Gastrocnemius medialis (tissue), 4 donors: ENCODE results near the gene HRH2. TPM values are rescaled to one million over a fixed set of nuclear protein-coding genes. Genes with fewer than 3 reads are reported as not detected.

Experiments
- ATAC-seq, 2 donors: fragments of 150-250 bp; one replicate each; pipeline ENCODE4 v1.9.1; 2016
- DNase-seq, 2 donors: peaks; one replicate each; pipeline ENCODE4 v3.0.0-alpha.2; 2019
- H3K27ac ChIP-seq, 4 donors: fragments of 200-600 bp; sonication (generic); 1 replicate in 1 of 4; 2 replicates in 3 of 4; pipeline ENCODE4 v1.5.1; 2016 to 2018; ENCODE audit warnings: mild to moderate bottlenecking in 2 of 4, moderate library complexity in 1 of 4
- H3K27me3 ChIP-seq, 3 donors: fragments of 200-600 bp; sonication (generic) in 2 of 3; 1 replicate in 1 of 3; 2 replicates in 2 of 3; pipeline versions ENCODE4 v1.5.1 to v1.6.0; 2016 to 2019; ENCODE audit warnings: mild to moderate bottlenecking in 1 of 3, moderate library complexity in 1 of 3
- H3K36me3 ChIP-seq, 2 donors: fragments of 200-600 bp; sonication (generic) in 1 of 2; one replicate each; pipeline ENCODE4 v1.5.1; 2017 to 2018
- H3K4me1 ChIP-seq, 2 donors: fragments of 200-600 bp; sonication (generic) in 1 of 2; one replicate each; pipeline ENCODE4 v1.5.1; 2016 to 2017; ENCODE audit warnings: mild to moderate bottlenecking in 2 of 2
- H3K4me3 ChIP-seq, 4 donors: fragments of 200-600 bp; sonication (generic) in 3 of 4; 1 replicate in 1 of 4; 2 replicates in 3 of 4; pipeline ENCODE4 v1.5.1; 2016 to 2019; ENCODE audit warnings: mild to moderate bottlenecking in 2 of 4
- H3K9me3 ChIP-seq, 3 donors: fragments of 200-600 bp; sonication (generic) in 2 of 3; 1 replicate in 1 of 3; 2 replicates in 2 of 3; pipeline ENCODE4 v1.5.1; 2016 to 2019
- POLR2A ChIP-seq, 2 donors: fragments of 450-650 bp; IDR thresholded peaks; one replicate each; pipeline ENCODE4 v1.6.1; 2017; ENCODE audit warnings: antibody characterized with exemption in 2 of 2, mild to moderate bottlenecking in 2 of 2, moderate library complexity in 2 of 2
- in situ Hi-C, 4 donors: fragments of 200-750 bp; cut with MboI; loops; one replicate each; pipeline versions ENCODE4 v1.15.0 to v1.8.0; 2017; ENCODE audit warnings: low sequenced_read_pairs in 4 of 4
- intact Hi-C: fragments of 100-400 bp; cut with DNase I; formaldehyde crosslinking; loops from one replicate; pipeline ENCODE4 v1.15.1; 2023; ENCODE audit warnings: low total_unique reads
- total RNA-seq, 4 donors: library from RNA; depleted of rRNA; stranded (reverse); fragments of >200 nt; gene quantifications; one replicate each; pipeline versions ENCODE4 v1.1.0 to v1.2.3, GENCODE V29; 2016
- TF ChIP-seq, protein P1 (sequence below), 5 experiments: fragments of 450-650 bp in 3 of 5; fragments of 200-600 bp in 2 of 5; sonication (generic) in 2 of 5; IDR thresholded peaks in 4 of 5; conservative IDR thresholded peaks in 1 of 5; 1 replicate in 4 of 5; 2 replicates in 1 of 5; pipeline ENCODE4 v1.5.1; 2016 to 2019; ENCODE audit warnings: antibody characterized with exemption in 5 of 5, mild to moderate bottlenecking in 3 of 5, moderate library complexity in 3 of 5

Gene HRH2
- total RNA-seq, 4 donors from 2014 or later, result 0.44 to 1.6 (median 0.76) TPM

DNA sequence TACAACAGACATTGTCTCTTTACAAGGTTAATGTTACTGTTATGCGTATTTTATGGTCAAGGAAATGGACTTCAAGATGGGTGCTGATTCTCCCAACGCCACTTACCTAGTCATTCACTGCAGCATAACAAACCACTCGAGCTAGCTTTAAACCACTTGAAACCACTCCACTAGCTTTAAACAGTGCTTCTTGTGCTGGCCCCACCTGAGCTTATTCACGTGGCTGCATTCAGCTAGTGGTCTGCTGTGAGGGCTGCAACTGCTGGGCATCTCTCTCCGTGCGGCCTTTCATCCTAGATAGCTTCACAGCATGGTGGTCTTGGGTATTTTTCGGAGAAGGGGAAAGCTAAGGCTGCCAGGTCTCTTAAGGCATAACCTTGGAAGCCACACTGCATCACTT is 3.5 kb upstream of the HRH2 start:
- no peaks in the 10 kb centered on the region for H3K4me1 ChIP-seq
- H3K9me3 ChIP-seq, result no peaks in the 10 kb centered on the region
- DNase-seq (no peak), ATAC-seq (no peak)
- peaks cover 13 to 19% (median 17%) of the 10 kb centered on the region in 3 donors for H3K27me3 ChIP-seq
- in situ Hi-C loops (no loop called here), intact Hi-C loops (no loop called here)
- no peaks in the 10 kb centered on the region for H3K36me3 ChIP-seq
- no peak overlapping the region for H3K4me3 ChIP-seq
- TF ChIP-seq, protein P1, sequence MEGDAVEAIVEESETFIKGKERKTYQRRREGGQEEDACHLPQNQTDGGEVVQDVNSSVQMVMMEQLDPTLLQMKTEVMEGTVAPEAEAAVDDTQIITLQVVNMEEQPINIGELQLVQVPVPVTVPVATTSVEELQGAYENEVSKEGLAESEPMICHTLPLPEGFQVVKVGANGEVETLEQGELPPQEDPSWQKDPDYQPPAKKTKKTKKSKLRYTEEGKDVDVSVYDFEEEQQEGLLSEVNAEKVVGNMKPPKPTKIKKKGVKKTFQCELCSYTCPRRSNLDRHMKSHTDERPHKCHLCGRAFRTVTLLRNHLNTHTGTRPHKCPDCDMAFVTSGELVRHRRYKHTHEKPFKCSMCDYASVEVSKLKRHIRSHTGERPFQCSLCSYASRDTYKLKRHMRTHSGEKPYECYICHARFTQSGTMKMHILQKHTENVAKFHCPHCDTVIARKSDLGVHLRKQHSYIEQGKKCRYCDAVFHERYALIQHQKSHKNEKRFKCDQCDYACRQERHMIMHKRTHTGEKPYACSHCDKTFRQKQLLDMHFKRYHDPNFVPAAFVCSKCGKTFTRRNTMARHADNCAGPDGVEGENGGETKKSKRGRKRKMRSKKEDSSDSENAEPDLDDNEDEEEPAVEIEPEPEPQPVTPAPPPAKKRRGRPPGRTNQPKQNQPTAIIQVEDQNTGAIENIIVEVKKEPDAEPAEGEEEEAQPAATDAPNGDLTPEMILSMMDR (IDR thresholded peaks at IDR 0.05 in 4 of 5, conservative IDR thresholded peaks at IDR 0.05 in 1 of 5), result no peak
- H3K27ac ChIP-seq, result no peak overlapping the region

DNA sequence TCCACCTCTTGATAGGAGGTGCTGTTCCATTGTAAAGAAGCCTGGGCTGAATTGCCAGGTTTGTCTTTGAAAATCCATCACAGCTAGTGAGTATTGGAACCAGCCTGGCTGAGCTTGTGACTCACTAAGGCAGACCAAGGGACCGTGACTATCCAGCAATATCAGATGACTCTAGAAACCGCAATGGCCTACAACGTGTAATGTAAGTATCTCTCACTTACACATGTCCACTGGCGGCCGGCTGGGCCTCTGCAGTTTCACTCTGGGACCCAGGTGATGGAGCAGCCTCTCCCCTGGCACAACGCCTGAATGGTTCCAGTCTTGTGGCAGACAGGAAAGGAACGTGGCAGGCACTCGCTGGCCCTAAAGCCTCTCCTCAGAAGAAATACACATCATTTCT is 3.1 kb upstream of the HRH2 start:
- ATAC-seq, result no peak
- no peaks in the 10 kb centered on the region for H3K36me3 ChIP-seq
- intact Hi-C loops, result no loop called here

DNA sequence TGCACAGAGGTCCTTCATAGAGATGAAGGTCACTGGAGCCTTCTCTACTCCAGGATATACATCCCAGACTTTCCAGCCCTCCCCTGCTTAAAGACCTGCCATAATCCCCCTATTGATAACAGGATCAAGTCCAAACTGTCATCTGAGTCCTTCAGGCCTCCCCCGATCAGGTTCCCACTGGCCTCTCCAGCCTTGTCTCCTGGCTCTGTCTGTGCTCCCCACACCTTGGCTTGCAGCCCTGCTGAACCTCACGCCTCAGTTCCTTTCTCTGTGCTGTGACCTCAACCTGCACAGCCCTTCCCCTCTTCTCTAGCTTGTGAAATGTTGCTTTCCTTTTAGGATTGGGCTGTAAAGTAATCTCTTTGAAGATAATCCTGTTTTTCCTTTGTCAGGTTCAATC is 2.5 kb upstream of the HRH2 start:
- H3K27ac ChIP-seq, result no peak overlapping the region
- H3K27me3 ChIP-seq, result peaks cover 17 to 20% (median 19%) of the 10 kb centered on the region in 3 donors
- intact Hi-C loops (no loop called here), in situ Hi-C loops (no loop called here)
- H3K9me3 ChIP-seq, result no peaks in the 10 kb centered on the region
- H3K4me3 ChIP-seq, result no peak overlapping the region
- H3K36me3 ChIP-seq, result no peaks in the 10 kb centered on the region
- TF ChIP-seq, protein P1 (IDR thresholded peaks at IDR 0.05 in 4 of 5, conservative IDR thresholded peaks at IDR 0.05 in 1 of 5), result no peak
- TF ChIP-seq POLR2A (IDR thresholded peaks at IDR 0.05), result no peak
- no peak for DNase-seq
- no peaks in the 10 kb centered on the region for H3K4me1 ChIP-seq
- ATAC-seq, result no peak

More for the DNA sequence above, 3.1 kb upstream of the HRH2 start:
- Histone ChIP-seq H3K4me1 (no peaks in the 10 kb centered on the region), H3K4me3 (no peak overlapping the region), H3K9me3 (no peaks in the 10 kb centered on the region), H3K27me3 (peaks cover 17 to 20% (median 19%) of the 10 kb centered on the region in 3 donors), H3K27ac (no peak overlapping the region)
- no peak for TF ChIP-seq POLR2A (IDR thresholded peaks at IDR 0.05)
- TF ChIP-seq, protein P1 (IDR thresholded peaks at IDR 0.05 in 4 of 5, conservative IDR thresholded peaks at IDR 0.05 in 1 of 5), result no peak
- in situ Hi-C loops, result no loop called here
- no peak for DNase-seq

DNA sequence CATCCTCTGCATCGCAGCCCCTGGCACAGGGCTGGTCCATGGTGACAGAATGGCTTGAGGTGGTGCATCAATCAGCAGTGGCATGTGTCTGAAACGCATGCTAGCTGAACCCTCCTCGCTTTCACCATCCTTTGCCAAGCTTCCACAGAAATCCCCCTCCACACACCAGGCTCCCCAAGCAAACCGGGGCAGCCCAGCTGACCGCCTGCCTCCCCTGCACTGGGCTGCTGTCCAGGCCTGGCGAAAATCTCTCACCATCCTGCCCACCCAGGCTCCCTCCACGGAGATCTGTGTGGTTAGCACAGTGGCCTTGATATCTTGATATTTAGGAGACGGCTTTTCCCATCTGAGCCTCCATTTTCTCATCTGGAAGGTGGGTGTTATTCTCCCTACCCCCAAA is 905 bp upstream of the HRH2 start:
- Histone ChIP-seq H3K36me3 (no peaks in the 10 kb centered on the region), H3K4me1 (no peaks in the 10 kb centered on the region), H3K4me3 (no peak overlapping the region), H3K27me3 (peaks cover 17 to 20% (median 19%) of the 10 kb centered on the region in 3 donors), H3K27ac (no peak overlapping the region), H3K9me3 (no peaks in the 10 kb centered on the region)
- no peak for DNase-seq
- in situ Hi-C loops, result no loop called here
- ATAC-seq, result no peak
- intact Hi-C loops, result no loop called here
- no peak for TF ChIP-seq POLR2A (IDR thresholded peaks at IDR 0.05)
- TF ChIP-seq, protein P1 (IDR thresholded peaks at IDR 0.05 in 4 of 5, conservative IDR thresholded peaks at IDR 0.05 in 1 of 5), result no peak
